ENCODE data around the gene DLX3. TPM values are rescaled to one million over a fixed set of nuclear protein-coding genes. Genes with fewer than 3 reads are reported as not detected.

The DLX3 gene
- total RNA-seq, 1 donor from 2014 or later = not detected

DNA sequence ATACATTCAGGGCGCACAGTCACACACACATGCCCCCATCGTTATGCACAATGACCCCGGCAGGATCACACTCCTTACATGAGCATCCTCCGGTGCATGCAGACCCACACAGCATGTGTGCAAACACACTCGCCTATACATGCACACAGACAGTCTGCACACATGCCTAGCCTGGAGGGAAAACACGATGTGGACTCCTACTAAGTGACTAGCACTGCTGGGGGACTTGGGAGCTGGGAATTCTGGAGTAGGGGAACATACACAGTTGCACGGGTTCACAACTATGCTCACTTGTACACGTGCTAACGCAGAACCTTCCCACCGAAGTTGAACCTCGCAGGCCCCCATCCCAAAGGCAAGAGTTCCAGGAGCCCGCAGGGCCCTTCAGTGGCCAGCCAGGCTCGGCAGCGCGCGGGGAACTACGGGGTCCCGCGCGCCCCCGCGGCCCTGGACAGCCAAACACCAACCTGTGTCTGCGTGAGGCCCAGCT, 2.0 kb downstream of the DLX3 start:
- POLR2A ChIA-PET = no interaction called here
- Mint-ChIP-seq H3K27me3 (peaks cover 74% of the 10 kb centered on the region), H3K27ac (no peak overlapping the region), H3K36me3 (ENCODE audit: low read depth) (no peaks in the 10 kb centered on the region), H3K4me1 (peaks cover 33% of the 10 kb centered on the region), H3K9me3 (no peaks in the 10 kb centered on the region), H3K4me3 (peak overlapping the region; percentile 72)
- CTCF ChIA-PET = interaction anchor here (5.9 kb wide), 1 partner anchor 131 kb away, joined by 104 read pairs; no protein-coding TSS in a partner anchor
- DNase-seq (no peak), ATAC-seq (ENCODE audit: low read depth) (no peak)
- TF ChIP-seq, protein P1, sequence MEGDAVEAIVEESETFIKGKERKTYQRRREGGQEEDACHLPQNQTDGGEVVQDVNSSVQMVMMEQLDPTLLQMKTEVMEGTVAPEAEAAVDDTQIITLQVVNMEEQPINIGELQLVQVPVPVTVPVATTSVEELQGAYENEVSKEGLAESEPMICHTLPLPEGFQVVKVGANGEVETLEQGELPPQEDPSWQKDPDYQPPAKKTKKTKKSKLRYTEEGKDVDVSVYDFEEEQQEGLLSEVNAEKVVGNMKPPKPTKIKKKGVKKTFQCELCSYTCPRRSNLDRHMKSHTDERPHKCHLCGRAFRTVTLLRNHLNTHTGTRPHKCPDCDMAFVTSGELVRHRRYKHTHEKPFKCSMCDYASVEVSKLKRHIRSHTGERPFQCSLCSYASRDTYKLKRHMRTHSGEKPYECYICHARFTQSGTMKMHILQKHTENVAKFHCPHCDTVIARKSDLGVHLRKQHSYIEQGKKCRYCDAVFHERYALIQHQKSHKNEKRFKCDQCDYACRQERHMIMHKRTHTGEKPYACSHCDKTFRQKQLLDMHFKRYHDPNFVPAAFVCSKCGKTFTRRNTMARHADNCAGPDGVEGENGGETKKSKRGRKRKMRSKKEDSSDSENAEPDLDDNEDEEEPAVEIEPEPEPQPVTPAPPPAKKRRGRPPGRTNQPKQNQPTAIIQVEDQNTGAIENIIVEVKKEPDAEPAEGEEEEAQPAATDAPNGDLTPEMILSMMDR (IDR thresholded peaks at IDR 0.05) = no peak
- intact Hi-C loops (cut with micrococcal nuclease) = no loop called here

DNA sequence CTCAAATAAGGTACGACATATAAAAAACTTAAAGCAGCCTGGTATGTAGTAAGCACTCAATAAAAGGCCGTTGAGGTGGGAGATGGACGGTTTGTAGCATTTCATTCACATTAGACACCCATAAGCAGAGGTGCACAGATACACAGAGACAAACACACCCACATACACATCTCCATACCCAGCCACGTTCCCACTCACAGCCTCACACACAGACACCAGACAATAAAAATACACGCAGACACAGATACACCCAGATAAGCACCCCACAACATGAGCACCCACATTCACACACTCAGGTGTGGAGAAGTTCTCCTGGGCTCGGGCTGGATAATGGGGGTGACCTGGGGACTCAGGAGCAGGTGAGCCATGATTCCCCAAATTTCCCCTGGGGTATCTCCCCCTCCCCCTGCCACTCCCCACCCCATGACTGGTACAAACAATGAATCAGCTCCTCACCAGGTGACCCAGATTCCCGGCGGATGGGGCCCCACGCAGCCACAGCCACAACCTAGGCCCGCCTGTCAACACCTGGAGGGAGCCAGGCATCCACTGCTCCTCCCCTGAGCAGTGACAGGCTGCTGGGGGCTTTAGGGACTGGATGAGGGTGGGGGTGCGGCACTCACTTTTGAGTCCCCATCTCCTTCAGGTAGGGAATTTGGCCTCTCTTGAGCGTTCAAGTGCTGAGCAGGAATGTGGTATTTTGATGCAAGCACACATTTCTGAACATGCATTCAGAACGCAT, 2.7 kb downstream of the DLX3 start:
- DNase-seq (no peak), ATAC-seq (ENCODE audit: low read depth) (no peak)
- Mint-ChIP-seq H3K36me3 (ENCODE audit: low read depth) (no peaks in the 10 kb centered on the region), H3K27me3 (peaks cover 72% of the 10 kb centered on the region), H3K27ac (no peak overlapping the region), H3K9me3 (no peaks in the 10 kb centered on the region), H3K4me3 (peak overlapping the region; percentile 28), H3K4me1 (peaks cover 31% of the 10 kb centered on the region)
- POLR2A ChIA-PET = no interaction called here
- TF ChIP-seq, protein P1 (IDR thresholded peaks at IDR 0.05) = no peak
- intact Hi-C loops (cut with micrococcal nuclease) = no loop called here
- CTCF ChIA-PET = no interaction called here

DNA sequence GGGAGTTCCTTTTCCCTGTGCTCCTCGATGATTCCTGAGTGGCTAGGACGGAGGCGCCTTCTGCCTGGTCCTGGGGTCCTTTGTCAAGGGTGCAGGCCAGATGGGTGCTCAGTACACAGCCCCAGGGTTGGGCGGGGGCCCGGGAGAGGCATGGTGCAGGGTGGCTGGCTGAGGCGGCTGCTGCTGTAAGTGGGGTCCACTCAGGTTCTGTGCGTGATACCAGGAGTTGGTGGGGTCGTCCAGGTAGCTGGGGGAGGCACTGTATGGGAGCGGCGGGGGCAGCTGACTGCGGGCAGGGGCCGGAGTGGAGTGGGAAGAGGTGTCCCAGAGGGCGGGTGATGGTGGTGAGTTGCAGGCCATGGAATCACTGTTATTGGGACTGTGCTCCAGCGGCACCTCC, 3.6 kb downstream of the DLX3 start:
- TF ChIP-seq, protein P1 (IDR thresholded peaks at IDR 0.05) = no peak
- POLR2A ChIA-PET = no interaction called here
- peaks cover 27% of the 10 kb centered on the region for H3K4me1 Mint-ChIP-seq
- H3K9me3 Mint-ChIP-seq = no peaks in the 10 kb centered on the region
- no peak for ATAC-seq (ENCODE audit: low read depth)
- DNase-seq = no peak
- CTCF ChIA-PET = no interaction called here
- intact Hi-C loops (cut with micrococcal nuclease) = no loop called here
- no peaks in the 10 kb centered on the region for H3K36me3 Mint-ChIP-seq (ENCODE audit: low read depth)
- no peak overlapping the region for H3K4me3 Mint-ChIP-seq
- no peak overlapping the region for H3K27ac Mint-ChIP-seq
- H3K27me3 Mint-ChIP-seq = peaks cover 73% of the 10 kb centered on the region

DNA sequence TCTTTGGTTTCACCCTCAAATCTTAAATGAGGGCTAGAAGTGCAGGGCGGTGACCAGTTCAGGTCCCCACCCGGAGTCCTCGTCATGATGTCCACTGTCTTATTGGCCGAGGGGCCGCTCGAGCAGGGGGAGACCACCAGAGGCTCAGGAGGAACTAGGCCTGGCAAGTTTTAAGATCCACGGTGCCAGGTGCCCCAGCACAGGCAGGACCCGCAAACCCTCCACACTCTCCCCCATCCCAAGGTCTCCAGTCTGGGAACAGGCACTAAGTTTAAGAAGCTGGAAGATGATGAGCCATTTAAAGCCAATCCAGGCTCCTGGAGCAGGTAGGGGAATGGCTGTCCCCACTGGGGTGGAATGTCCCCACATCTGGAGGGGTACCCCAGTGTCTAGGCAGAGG, 4.1 kb downstream of the DLX3 start:
- ATAC-seq (ENCODE audit: low read depth) (no peak), DNase-seq (no peak)
- Mint-ChIP-seq H3K36me3 (ENCODE audit: low read depth) (no peaks in the 10 kb centered on the region), H3K27ac (no peak overlapping the region), H3K9me3 (no peaks in the 10 kb centered on the region), H3K27me3 (peaks cover 69% of the 10 kb centered on the region), H3K4me1 (peaks cover 23% of the 10 kb centered on the region), H3K4me3 (no peak overlapping the region)
- ChIA-PET CTCF (no interaction called here), POLR2A (no interaction called here)
- intact Hi-C loops (cut with micrococcal nuclease) = no loop called here
- TF ChIP-seq, protein P1 (IDR thresholded peaks at IDR 0.05) = no peak

DNA sequence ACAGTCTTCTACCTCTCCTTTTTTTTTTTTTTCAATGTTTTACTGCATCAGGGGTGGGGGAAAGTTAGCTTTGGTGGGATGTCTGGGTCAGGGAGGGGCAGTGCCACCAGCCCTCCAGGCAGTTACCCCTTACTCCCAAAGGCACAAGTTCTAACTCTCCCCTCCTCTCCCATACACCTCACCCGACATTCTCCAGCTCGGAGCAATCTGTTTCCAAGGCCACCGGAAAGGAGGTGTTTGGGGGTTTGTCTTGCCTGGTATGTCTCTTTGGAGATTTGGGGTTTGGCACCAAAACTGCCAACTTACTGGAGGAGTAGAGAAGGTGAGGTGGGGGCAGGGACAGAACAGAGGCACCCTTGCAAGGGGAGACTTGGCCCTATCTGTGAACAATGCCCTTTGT, 4.7 kb downstream of the DLX3 start:
- POLR2A ChIA-PET = no interaction called here
- TF ChIP-seq, protein P1 (IDR thresholded peaks at IDR 0.05) = no peak
- Mint-ChIP-seq H3K9me3 (no peaks in the 10 kb centered on the region), H3K27me3 (peaks cover 65% of the 10 kb centered on the region), H3K4me1 (peaks cover 20% of the 10 kb centered on the region), H3K27ac (no peak overlapping the region), H3K4me3 (no peak overlapping the region), H3K36me3 (ENCODE audit: low read depth) (no peaks in the 10 kb centered on the region)
- intact Hi-C loops (cut with micrococcal nuclease) = no loop called here
- ATAC-seq (ENCODE audit: low read depth) (no peak), DNase-seq (no peak)
- CTCF ChIA-PET = interaction anchor here (0.7 to 1.3 kb wide), 2 partner anchors 8 to 107 kb away, joined by 3 to 5 read pairs; no protein-coding TSS in a partner anchor
